Karpas-422 (cell line): ENCODE measurements around the gene TBL1X. TPM values are rescaled to one million over a fixed set of nuclear protein-coding genes. Genes with fewer than 3 reads are reported as not detected.
"Not testable (repeated sequence)": the region's sequence is repeated elsewhere in the genome, so short reads cannot be mapped to it uniquely, and the experiment has no call there.

Experiments
- DNase-seq: peaks from one replicate; pipeline ENCODE4 v3.0.0-alpha.2; 2015
- H2AFZ ChIP-seq: fragments of 200-600 bp; sonication (generic); 2 replicates; pipeline ENCODE4 v1.6.1; 2014; ENCODE audit warnings: antibody characterized with exemption, low read length, mixed read lengths
- H3K27ac ChIP-seq: fragments of 200-600 bp; sonication (generic); 2 replicates; pipeline ENCODE4 v1.5.1; 2014; ENCODE audit warnings: mild to moderate bottlenecking, low read length, moderate library complexity
- H3K27me3 ChIP-seq: fragments of 200-600 bp; sonication (generic); 2 replicates; pipeline ENCODE4 v1.6.1; 2014; ENCODE audit warnings: low read length, mixed read lengths
- H3K36me3 ChIP-seq: fragments of 200-600 bp; sonication (generic); 2 replicates; pipeline ENCODE4 v1.6.1; 2014; ENCODE audit warnings: low read length, mixed read lengths; ENCODE audit not compliant: insufficient read depth
- H3K4me1 ChIP-seq: fragments of 200-600 bp; sonication (generic); 2 replicates; pipeline ENCODE4 v1.6.1; 2014; ENCODE audit warnings: mild to moderate bottlenecking, low read length, mixed read lengths
- H3K4me2 ChIP-seq: fragments of 200-600 bp; sonication (generic); 2 replicates; pipeline ENCODE4 v1.6.1; 2014; ENCODE audit warnings: low read length, low read depth, mild to moderate bottlenecking; ENCODE audit not compliant: poor library complexity, severe bottlenecking
- H3K4me3 ChIP-seq: fragments of 200-600 bp; sonication (generic); 2 replicates; pipeline ENCODE4 v1.5.1; 2014; ENCODE audit warnings: mild to moderate bottlenecking, antibody characterized with exemption, low read length, mixed read lengths
- H3K79me2 ChIP-seq: fragments of 200-600 bp; sonication (generic); 2 replicates; pipeline ENCODE4 v1.6.1; 2014; ENCODE audit warnings: mild to moderate bottlenecking, low read length, mixed read lengths
- H3K9ac ChIP-seq: fragments of 200-600 bp; sonication (generic); 2 replicates; pipeline ENCODE4 v1.6.0; 2014; ENCODE audit warnings: low read length
- H3K9me2 ChIP-seq: fragments of 200-600 bp; sonication (generic), shearing (Covaris generic); replicated peaks from 2 replicates; pipeline ENCODE4 v1.6.0; 2014; ENCODE audit warnings: mild to moderate bottlenecking, low read length, moderate library complexity; ENCODE audit not compliant: insufficient read depth
- H3K9me3 ChIP-seq: fragments of 300-700, 200-600 bp; sonication (generic); 2 replicates; pipeline ENCODE4 v1.6.1; 2014; ENCODE audit warnings: low read length, mixed read lengths
- H4K20me1 ChIP-seq: fragments of 200-600 bp; sonication (generic); 2 replicates; pipeline ENCODE4 v1.6.1; 2014; ENCODE audit warnings: mild to moderate bottlenecking, antibody characterized with exemption, low read length, low read depth; ENCODE audit not compliant: insufficient read depth
- total RNA-seq: library from RNA; depleted of rRNA; stranded (reverse); fragments of >200 nt; shearing (Covaris generic); gene quantifications from 2 replicates; pipeline ENCODE4 v1.2.3, GENCODE V29; 2014; ENCODE audit warnings: low replicate concordance

Gene TBL1X
- total RNA-seq, 1 experiment from 2014 or later, result 9.4 TPM

- DNase-seq, result no peak
- Histone ChIP-seq H3K9me3 (no peaks in the 10 kb centered on the region), H2AFZ (no peak overlapping the region), H3K27ac (no peak overlapping the region), H3K36me3 (no peaks in the 10 kb centered on the region), H3K79me2 (no peaks in the 10 kb centered on the region), H3K4me3 (no peak overlapping the region), H4K20me1 (no peaks in the 10 kb centered on the region), H3K9ac (no peak overlapping the region), H3K9me2 (no peaks in the 10 kb centered on the region), H3K27me3 (no peaks in the 10 kb centered on the region), H3K4me2 (no peak overlapping the region), H3K4me1 (no peaks in the 10 kb centered on the region)
These were observed 17.0 kb upstream of the TBL1X start for GRCh38 chrX:9447906-9448305.

DNA sequence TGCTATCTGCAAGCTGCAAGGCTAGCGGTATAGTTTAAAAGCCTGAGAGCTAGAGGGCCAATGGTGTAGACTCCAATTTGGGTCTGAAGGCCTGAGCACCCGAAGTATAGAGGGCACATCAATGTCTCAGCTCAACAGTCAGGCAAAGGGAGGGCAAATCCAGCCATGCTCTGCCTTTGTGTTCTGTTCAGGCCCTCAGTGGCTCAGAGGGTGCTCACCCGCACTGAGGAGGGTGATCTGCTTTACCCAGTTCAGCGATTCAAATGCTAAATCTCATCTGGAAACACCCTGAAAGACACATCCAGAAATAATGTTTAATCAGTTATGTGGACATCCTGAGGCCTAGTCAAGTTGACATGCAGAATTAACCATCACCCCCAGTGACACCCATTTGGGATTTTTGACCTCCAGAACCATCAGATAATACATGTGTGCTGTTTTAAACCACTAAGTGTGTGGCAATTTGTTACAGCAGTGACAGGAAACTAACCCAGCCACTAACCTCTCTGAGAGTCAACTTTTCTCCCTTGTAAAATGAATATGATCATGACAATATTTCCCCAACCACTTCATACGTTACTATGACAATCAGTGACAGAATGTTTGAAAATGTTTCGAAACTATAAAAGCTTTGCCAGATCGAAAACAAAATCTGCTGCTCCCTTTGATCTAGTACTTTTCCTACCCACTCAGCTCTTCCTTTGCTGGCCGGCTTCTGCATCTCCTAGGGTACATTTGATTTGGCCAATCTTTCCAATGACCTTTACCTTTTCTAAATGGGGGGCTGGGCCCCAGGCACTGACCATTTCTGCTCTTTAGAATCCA is 8.4 kb upstream of the TBL1X start:
- Histone ChIP-seq H3K27me3 (no peaks in the 10 kb centered on the region), H3K4me2 (no peak overlapping the region), H3K9me3 (no peaks in the 10 kb centered on the region), H4K20me1 (no peaks in the 10 kb centered on the region), H3K36me3 (no peaks in the 10 kb centered on the region), H3K9ac (no peak overlapping the region), H3K79me2 (no peaks in the 10 kb centered on the region), H2AFZ (no peak overlapping the region), H3K4me3 (no peak overlapping the region), H3K9me2 (no peaks in the 10 kb centered on the region), H3K4me1 (peaks cover 5% of the 10 kb centered on the region), H3K27ac (no peak overlapping the region)
- no peak for DNase-seq

- not testable (repeated sequence) for H3K27me3 ChIP-seq, H3K9ac ChIP-seq, H3K9me3 ChIP-seq, H3K79me2 ChIP-seq, H3K27ac ChIP-seq, H3K36me3 ChIP-seq, DNase-seq, H3K4me2 ChIP-seq, H4K20me1 ChIP-seq, H3K9me2 ChIP-seq, H3K4me3 ChIP-seq, H2AFZ ChIP-seq
- H3K4me1 ChIP-seq, result peaks cover 13% of the 10 kb centered on the region
These were observed 6.8 kb upstream of the TBL1X start for GRCh38 chrX:9458034-9458433.

DNA sequence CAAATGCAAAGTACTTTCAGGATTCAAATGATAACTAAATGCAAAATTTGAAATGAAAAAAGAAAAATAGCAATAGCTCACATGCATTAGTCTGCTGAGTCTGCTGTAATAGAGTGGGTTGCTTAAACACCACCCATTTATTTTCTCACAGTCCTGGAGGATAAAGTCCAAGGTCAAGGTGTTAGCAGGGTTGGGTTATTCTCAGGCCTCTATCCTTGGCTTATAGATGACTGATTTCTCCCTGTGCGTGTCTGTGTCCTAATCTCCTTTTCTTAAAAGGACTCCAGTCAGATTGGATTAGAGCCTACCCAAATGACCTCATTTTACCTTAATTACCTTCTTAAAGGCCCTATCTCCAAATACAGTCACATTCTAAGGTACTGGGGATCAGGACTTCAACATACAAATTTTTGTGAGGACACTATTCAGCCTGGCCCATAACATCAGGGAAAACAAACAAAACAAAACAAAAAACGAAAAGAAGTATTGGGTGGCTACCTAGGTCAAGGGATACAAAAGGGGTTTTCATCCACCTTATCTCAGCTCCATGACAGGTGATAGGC is 6.3 kb upstream of the TBL1X start:
- H3K9me3 ChIP-seq, result no peaks in the 10 kb centered on the region
- H3K4me2 ChIP-seq, result no peak overlapping the region
- H3K79me2 ChIP-seq, result no peaks in the 10 kb centered on the region
- H3K27ac ChIP-seq, result no peak overlapping the region
- no peak overlapping the region for H2AFZ ChIP-seq
- no peak overlapping the region for H3K4me3 ChIP-seq
- H3K9me2 ChIP-seq, result no peaks in the 10 kb centered on the region
- peaks cover 19% of the 10 kb centered on the region for H3K4me1 ChIP-seq
- no peak overlapping the region for H3K9ac ChIP-seq
- DNase-seq, result no peak
- no peaks in the 10 kb centered on the region for H4K20me1 ChIP-seq
- H3K27me3 ChIP-seq, result no peaks in the 10 kb centered on the region
- no peaks in the 10 kb centered on the region for H3K36me3 ChIP-seq

DNA sequence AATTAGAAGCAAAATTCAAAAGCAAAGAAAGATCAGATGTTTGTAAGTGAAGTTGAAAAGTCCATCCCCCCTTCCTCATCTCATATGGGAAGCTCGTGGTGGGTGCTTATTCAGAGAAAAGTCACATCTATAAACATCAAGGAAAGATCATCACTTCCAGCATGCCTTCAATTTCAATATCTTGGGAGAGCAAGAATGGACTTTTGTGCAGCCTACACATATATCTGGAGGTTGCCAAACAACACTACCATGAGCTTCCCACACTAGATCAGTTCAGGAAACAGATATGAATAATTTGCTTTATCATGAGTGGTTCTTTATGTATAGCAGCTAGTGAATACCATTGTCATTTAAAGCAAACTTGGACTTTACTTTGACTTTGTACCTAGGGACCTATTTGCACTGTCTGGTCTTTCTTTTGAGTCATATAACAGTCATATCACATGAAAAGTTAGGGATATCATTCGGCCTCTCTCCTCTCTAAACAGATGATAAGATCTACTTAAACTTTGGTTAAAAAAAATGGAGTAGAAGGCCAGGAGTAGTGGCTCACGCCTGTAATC is 5.6 kb upstream of the TBL1X start:
- Histone ChIP-seq H3K9me3 (no peaks in the 10 kb centered on the region), H3K4me1 (peaks cover 26% of the 10 kb centered on the region), H3K9me2 (no peaks in the 10 kb centered on the region), H3K9ac (no peak overlapping the region), H4K20me1 (no peaks in the 10 kb centered on the region), H3K4me2 (no peak overlapping the region), H3K36me3 (no peaks in the 10 kb centered on the region), H2AFZ (no peak overlapping the region), H3K79me2 (no peaks in the 10 kb centered on the region), H3K27ac (no peak overlapping the region), H3K4me3 (no peak overlapping the region), H3K27me3 (no peaks in the 10 kb centered on the region)
- no peak for DNase-seq

GRCh38 chrX:9461087-9461486 is 3.8 kb upstream of the TBL1X start:
- Histone ChIP-seq H3K4me2 (no peak overlapping the region), H3K27ac (no peak overlapping the region)

DNA sequence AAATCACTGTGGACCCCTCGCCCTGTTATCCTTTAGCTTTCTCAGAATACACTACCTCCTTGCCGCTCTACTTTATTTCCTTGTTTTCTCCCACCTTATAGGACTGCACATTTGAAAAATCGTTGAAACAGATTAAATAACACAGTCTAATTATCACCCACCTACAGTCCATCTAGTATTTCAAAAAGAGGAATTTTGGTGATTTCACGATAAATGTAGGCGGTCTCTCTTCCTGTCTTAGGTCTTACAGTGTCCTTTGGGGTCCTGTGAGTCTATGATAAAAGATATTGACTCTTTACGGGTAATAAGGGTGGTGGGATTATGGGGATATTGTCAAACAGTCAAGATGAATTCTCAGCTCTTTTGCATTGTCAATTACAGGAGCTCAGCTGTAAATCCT is 2.4 kb upstream of the TBL1X start:
- Histone ChIP-seq H3K27ac (no peak overlapping the region), H3K4me2 (peak overlapping the region; percentile 69), H3K27me3 (no peaks in the 10 kb centered on the region), H3K36me3 (no peaks in the 10 kb centered on the region), H3K9me2 (no peaks in the 10 kb centered on the region), H3K4me1 (peaks cover 33% of the 10 kb centered on the region), H3K79me2 (no peaks in the 10 kb centered on the region), H2AFZ (peak overlapping the region; percentile 23; the same call in 1 of the 2 replicates), H4K20me1 (no peaks in the 10 kb centered on the region), H3K4me3 (peak overlapping the region; percentile 18; the same call in 1 of the 2 replicates), H3K9ac (no peak overlapping the region), H3K9me3 (no peaks in the 10 kb centered on the region)
- no peak for DNase-seq

More at GRCh38 chrX:9461087-9461486, 3.8 kb upstream of the TBL1X start:
- no peak overlapping the region for H3K9ac ChIP-seq
- no peak overlapping the region for H2AFZ ChIP-seq
- H3K9me2 ChIP-seq, result no peaks in the 10 kb centered on the region
- peaks cover 29% of the 10 kb centered on the region for H3K4me1 ChIP-seq
- H4K20me1 ChIP-seq, result no peaks in the 10 kb centered on the region
- no peaks in the 10 kb centered on the region for H3K36me3 ChIP-seq
- no peaks in the 10 kb centered on the region for H3K79me2 ChIP-seq
- no peak overlapping the region for H3K4me3 ChIP-seq
- DNase-seq, result no peak
- H3K9me3 ChIP-seq, result no peaks in the 10 kb centered on the region
- no peaks in the 10 kb centered on the region for H3K27me3 ChIP-seq

- H3K27ac ChIP-seq, result no peak overlapping the region
- peak; percentile 43 for DNase-seq
- H3K79me2 ChIP-seq, result no peaks in the 10 kb centered on the region
- no peaks in the 10 kb centered on the region for H3K9me3 ChIP-seq
- peaks cover 27% of the 10 kb centered on the region for H3K4me1 ChIP-seq
- H3K4me3 ChIP-seq, result peak overlapping the region; percentile 65
- H3K27me3 ChIP-seq, result no peaks in the 10 kb centered on the region
- H3K4me2 ChIP-seq, result peak overlapping the region; percentile 64
- H3K9ac ChIP-seq, result peak overlapping the region; percentile 61
- H4K20me1 ChIP-seq, result no peaks in the 10 kb centered on the region
- no peak overlapping the region for H2AFZ ChIP-seq
- H3K9me2 ChIP-seq, result no peaks in the 10 kb centered on the region
- H3K36me3 ChIP-seq, result no peaks in the 10 kb centered on the region
These were observed 694 bp downstream of the TBL1X start for GRCh38 chrX:9465380-9466123.
